Neural cell (in vitro differentiated cells): Measurements from ENCODE around the gene GSK3A. TPM values are rescaled to one million over a fixed set of nuclear protein-coding genes. Genes with fewer than 3 reads are reported as not detected.

Source experiments
- H2AFZ ChIP-seq: fragments of 200-600, 300-800 bp; sonication (generic), shearing (Covaris generic); 2 replicates; pipeline ENCODE4 v1.6.0; 2014; ENCODE audit warnings: low read depth, mild to moderate bottlenecking, antibody characterized with exemption, low read length, moderate library complexity
- H3F3A ChIP-seq: fragments of 200-600 bp; shearing (Covaris generic); 2 replicates; pipeline ENCODE4 v1.6.1; 2016; ENCODE audit warnings: mild to moderate bottlenecking, moderate library complexity, mixed read lengths, antibody characterized with exemption, low read length; ENCODE audit not compliant: insufficient read depth, poor library complexity, severe bottlenecking
- H3K27ac ChIP-seq: fragments of 200-600, 300-800 bp; sonication (generic), shearing (Covaris generic); 2 replicates; pipeline ENCODE4 v1.5.1; 2014; ENCODE audit warnings: mild to moderate bottlenecking, low read length, moderate library complexity
- H3K27me3 ChIP-seq: fragments of 300-800, 200-600 bp; sonication (generic), shearing (Covaris generic); 2 replicates; pipeline ENCODE4 v1.6.0; 2014; ENCODE audit warnings: mild to moderate bottlenecking, low read depth, low read length, moderate library complexity; ENCODE audit not compliant: insufficient read depth
- H3K36me3 ChIP-seq: fragments of 300-800, 200-600 bp; sonication (generic), shearing (Covaris generic); 2 replicates; pipeline ENCODE4 v1.5.1; 2014; ENCODE audit warnings: mild to moderate bottlenecking, antibody characterized with exemption, low read length, moderate library complexity; ENCODE audit not compliant: insufficient read depth
- H3K4me2 ChIP-seq: fragments of 300-800, 200-600 bp; sonication (generic), shearing (Covaris generic); 2 replicates; pipeline ENCODE4 v1.6.0; 2014; ENCODE audit warnings: mild to moderate bottlenecking, low read length
- H3K4me3 ChIP-seq: fragments of 300-800, 200-600 bp; sonication (generic), shearing (Covaris generic); 2 replicates; pipeline ENCODE4 v1.5.1; 2014; ENCODE audit warnings: mild to moderate bottlenecking, low read length, moderate library complexity
- H3K79me2 ChIP-seq: fragments of 200-600 bp; shearing (Covaris generic); replicated peaks from 2 replicates; pipeline ENCODE4 v1.6.0; 2014; ENCODE audit warnings: mild to moderate bottlenecking, low read length, moderate library complexity; ENCODE audit not compliant: insufficient read depth
- H3K9ac ChIP-seq: fragments of 300-800, 200-600 bp; sonication (generic), shearing (Covaris generic); 2 replicates; pipeline ENCODE4 v1.6.1; 2016; ENCODE audit warnings: mild to moderate bottlenecking, low read length, mixed read lengths
- H3K9me2 ChIP-seq: fragments of 200-600 bp; shearing (Covaris generic); 2 replicates; pipeline ENCODE4 v1.6.1; 2016; ENCODE audit warnings: mild to moderate bottlenecking, low read length, mixed read lengths; ENCODE audit not compliant: insufficient read depth
- H3K9me3 ChIP-seq: fragments of 200-600, 300-800 bp; sonication (generic), shearing (Covaris generic); 2 replicates; pipeline ENCODE4 v1.6.1; 2016; ENCODE audit warnings: mild to moderate bottlenecking, mixed run types, low read length, moderate library complexity, mixed read lengths
- H4K20me1 ChIP-seq: fragments of 200-600 bp; shearing (Covaris generic); 2 replicates; pipeline ENCODE4 v1.6.1; 2016; ENCODE audit warnings: mild to moderate bottlenecking, mixed run types; ENCODE audit not compliant: insufficient read depth
- EP300 ChIP-seq: fragments of 450-650 bp; conservative IDR thresholded peaks from 2 replicates; pipeline ENCODE4 v1.6.1; 2014; ENCODE audit warnings: antibody characterized with exemption, mild to moderate bottlenecking, moderate library complexity; ENCODE audit not compliant: poor library complexity, severe bottlenecking
- EZH2 ChIP-seq: fragments of 200-600, 300-800 bp; shearing (Covaris generic), sonication (generic); IDR thresholded peaks from 2 replicates; pipeline ENCODE4 v1.6.1; 2014; ENCODE audit warnings: antibody characterized with exemption, low read length, borderline replicate concordance, mild to moderate bottlenecking; ENCODE audit not compliant: insufficient read depth, poor library complexity, severe bottlenecking
- MXI1 ChIP-seq: fragments of 450-650 bp; conservative IDR thresholded peaks from 2 replicates; pipeline ENCODE4 v1.6.1; 2014; ENCODE audit warnings: antibody characterized with exemption, mild to moderate bottlenecking; ENCODE audit not compliant: poor library complexity, severe bottlenecking
- POLR2AphosphoS5 ChIP-seq: IDR thresholded peaks from 2 replicates; pipeline ENCODE4 v1.6.1; 2012
- RAD21 ChIP-seq: fragments of 450-650 bp; conservative IDR thresholded peaks from 2 replicates; pipeline ENCODE4 v1.6.1; 2014; ENCODE audit warnings: antibody characterized with exemption, mild to moderate bottlenecking, moderate library complexity
- SMC3 ChIP-seq: fragments of 450-650 bp; conservative IDR thresholded peaks from 2 replicates; pipeline ENCODE4 v1.6.1; 2014; ENCODE audit warnings: antibody characterized with exemption, mild to moderate bottlenecking, moderate library complexity; ENCODE audit not compliant: poor library complexity
- TAF1 ChIP-seq: IDR thresholded peaks from 2 replicates; pipeline ENCODE4 v1.6.1; 2012; ENCODE audit warnings: low read depth
- polyA plus RNA-seq: library from polyadenylated mRNA; depleted of rRNA; stranded (reverse); fragments of >200 nt; gene quantifications from 2 replicates; pipeline ENCODE4 v1.2.3, GENCODE V29; 2014
- TF ChIP-seq, protein P1 (sequence below): fragments of 450-650 bp; IDR thresholded peaks from 2 replicates; pipeline ENCODE4 v1.5.1; 2014; ENCODE audit warnings: antibody characterized with exemption, mild to moderate bottlenecking, moderate library complexity; ENCODE audit not compliant: poor library complexity, severe bottlenecking
- TF ChIP-seq, protein P2 (sequence below): IDR thresholded peaks from 2 replicates; pipeline ENCODE4 v1.6.1; 2012; ENCODE audit warnings: borderline replicate concordance

The GSK3A gene
- polyA plus RNA-seq, 1 donor from 2014 or later, result 25.2 TPM

DNA sequence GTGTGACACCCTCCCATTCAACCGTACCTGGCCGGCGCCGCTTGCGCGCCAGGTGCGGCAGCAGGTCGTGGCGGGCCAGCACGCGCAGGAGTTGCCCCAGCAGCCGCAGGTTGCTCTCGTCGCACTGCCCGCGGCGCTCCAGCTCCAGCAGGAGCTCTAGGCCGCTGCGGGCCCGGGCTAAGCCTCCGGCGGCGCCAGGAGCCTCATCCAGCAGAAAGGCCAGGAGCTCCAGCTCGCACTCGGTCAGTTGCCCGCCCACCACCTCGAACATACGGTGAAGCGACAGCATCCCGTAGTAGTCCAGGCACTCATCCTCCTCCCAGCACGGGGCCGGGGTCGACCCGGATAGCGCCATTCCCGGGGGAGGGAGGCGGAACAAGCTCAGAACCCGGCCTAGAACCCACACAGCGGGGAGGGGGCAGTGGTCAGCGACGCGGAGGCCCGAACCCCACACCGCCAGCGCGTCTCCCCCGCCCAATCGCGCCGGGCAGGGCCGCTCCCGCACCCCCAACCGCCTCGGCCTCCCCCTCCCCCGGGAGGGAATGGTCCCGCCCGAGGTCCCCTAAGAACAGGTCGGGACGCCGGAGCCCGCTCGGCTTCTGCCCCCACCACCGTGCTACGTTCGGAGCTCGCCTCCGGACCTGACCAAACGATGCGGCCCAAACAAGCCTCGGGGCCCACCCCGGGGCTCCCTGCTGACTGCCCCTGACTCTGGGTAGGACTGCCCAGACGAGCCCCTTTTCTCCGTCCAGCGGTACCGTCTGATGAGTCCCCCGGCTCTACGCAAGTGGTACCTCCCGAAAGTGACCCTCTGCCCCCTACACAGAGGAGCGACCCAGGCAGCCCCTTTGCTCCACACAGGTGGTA lies 25.5 kb downstream of the GSK3A start:
- Histone ChIP-seq H3K9me3 (no peaks in the 10 kb centered on the region), H3K27ac (peak overlapping the region; percentile 77), H2AFZ (peak overlapping the region; percentile 89), H3K27me3 (no peaks in the 10 kb centered on the region), H3K9me2 (no peaks in the 10 kb centered on the region), H3F3A (peaks cover 7% of the 10 kb centered on the region), H3K4me3 (peak overlapping the region; percentile 97), H3K4me2 (peak overlapping the region; percentile 91), H3K9ac (peak overlapping the region; percentile 90), H3K36me3 (no peaks in the 10 kb centered on the region), H4K20me1 (peaks cover 8% of the 10 kb centered on the region), H3K79me2 (peaks cover 42% of the 10 kb centered on the region)
- TF ChIP-seq, protein P1, sequence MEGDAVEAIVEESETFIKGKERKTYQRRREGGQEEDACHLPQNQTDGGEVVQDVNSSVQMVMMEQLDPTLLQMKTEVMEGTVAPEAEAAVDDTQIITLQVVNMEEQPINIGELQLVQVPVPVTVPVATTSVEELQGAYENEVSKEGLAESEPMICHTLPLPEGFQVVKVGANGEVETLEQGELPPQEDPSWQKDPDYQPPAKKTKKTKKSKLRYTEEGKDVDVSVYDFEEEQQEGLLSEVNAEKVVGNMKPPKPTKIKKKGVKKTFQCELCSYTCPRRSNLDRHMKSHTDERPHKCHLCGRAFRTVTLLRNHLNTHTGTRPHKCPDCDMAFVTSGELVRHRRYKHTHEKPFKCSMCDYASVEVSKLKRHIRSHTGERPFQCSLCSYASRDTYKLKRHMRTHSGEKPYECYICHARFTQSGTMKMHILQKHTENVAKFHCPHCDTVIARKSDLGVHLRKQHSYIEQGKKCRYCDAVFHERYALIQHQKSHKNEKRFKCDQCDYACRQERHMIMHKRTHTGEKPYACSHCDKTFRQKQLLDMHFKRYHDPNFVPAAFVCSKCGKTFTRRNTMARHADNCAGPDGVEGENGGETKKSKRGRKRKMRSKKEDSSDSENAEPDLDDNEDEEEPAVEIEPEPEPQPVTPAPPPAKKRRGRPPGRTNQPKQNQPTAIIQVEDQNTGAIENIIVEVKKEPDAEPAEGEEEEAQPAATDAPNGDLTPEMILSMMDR, result no peak
- TF ChIP-seq SMC3 (peak; percentile 37), EP300 (no peak), POLR2AphosphoS5 (no peak), RAD21 (peak; percentile 21), MXI1 (no peak), EZH2 (no peak), TAF1 (no peak)
- TF ChIP-seq, protein P2, sequence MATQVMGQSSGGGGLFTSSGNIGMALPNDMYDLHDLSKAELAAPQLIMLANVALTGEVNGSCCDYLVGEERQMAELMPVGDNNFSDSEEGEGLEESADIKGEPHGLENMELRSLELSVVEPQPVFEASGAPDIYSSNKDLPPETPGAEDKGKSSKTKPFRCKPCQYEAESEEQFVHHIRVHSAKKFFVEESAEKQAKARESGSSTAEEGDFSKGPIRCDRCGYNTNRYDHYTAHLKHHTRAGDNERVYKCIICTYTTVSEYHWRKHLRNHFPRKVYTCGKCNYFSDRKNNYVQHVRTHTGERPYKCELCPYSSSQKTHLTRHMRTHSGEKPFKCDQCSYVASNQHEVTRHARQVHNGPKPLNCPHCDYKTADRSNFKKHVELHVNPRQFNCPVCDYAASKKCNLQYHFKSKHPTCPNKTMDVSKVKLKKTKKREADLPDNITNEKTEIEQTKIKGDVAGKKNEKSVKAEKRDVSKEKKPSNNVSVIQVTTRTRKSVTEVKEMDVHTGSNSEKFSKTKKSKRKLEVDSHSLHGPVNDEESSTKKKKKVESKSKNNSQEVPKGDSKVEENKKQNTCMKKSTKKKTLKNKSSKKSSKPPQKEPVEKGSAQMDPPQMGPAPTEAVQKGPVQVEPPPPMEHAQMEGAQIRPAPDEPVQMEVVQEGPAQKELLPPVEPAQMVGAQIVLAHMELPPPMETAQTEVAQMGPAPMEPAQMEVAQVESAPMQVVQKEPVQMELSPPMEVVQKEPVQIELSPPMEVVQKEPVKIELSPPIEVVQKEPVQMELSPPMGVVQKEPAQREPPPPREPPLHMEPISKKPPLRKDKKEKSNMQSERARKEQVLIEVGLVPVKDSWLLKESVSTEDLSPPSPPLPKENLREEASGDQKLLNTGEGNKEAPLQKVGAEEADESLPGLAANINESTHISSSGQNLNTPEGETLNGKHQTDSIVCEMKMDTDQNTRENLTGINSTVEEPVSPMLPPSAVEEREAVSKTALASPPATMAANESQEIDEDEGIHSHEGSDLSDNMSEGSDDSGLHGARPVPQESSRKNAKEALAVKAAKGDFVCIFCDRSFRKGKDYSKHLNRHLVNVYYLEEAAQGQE, result no peak

DNA sequence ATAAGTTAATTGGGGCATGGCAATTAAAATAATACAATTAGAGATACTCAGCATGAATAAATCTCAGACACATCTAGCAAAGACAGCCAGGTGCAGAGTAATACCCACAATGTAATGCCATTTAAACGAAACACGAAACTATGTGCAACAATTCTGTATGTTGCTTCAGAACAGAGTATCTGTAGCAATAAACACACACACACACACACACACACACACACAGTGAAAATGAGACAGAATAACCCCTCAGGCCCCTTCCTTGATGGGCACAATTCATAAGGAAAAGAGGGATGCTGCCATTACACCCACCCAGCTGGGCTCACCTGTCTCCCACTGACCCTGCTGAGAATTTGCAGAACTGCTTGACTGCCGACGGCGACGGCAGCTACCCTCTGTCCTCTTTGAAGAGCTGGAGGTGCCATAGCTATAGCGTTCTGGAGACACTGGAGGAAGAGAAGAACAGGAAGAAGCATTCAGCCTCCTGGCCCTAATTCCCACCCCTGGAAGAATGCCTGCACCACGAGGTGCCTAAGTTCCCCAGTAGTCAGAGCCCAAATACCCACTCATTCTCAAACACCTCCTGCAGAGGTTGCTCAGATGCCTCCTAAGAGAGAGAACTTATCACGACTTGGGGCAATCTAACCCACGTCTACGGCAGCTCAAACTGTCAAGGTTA lies 27.5 kb downstream of the GSK3A start:
- Histone ChIP-seq H3K27me3 (no peaks in the 10 kb centered on the region), H3K4me2 (no peak overlapping the region), H3K9me2 (no peaks in the 10 kb centered on the region), H3F3A (no peaks in the 10 kb centered on the region), H4K20me1 (peaks cover 8% of the 10 kb centered on the region), H3K79me2 (peaks cover 42% of the 10 kb centered on the region), H3K4me3 (peak overlapping the region; percentile 97), H3K9ac (no peak overlapping the region), H3K9me3 (no peaks in the 10 kb centered on the region), H2AFZ (no peak overlapping the region), H3K27ac (no peak overlapping the region), H3K36me3 (no peaks in the 10 kb centered on the region)
- TF ChIP-seq, protein P2, result no peak
- TF ChIP-seq SMC3 (no peak), EP300 (no peak), MXI1 (no peak), EZH2 (no peak), RAD21 (no peak), POLR2AphosphoS5 (no peak), TAF1 (no peak)
- TF ChIP-seq, protein P1, result no peak
